Right lobe of liver (tissue), 6 donors: ENCODE data around the gene HTR7. TPM values are rescaled to one million over a fixed set of nuclear protein-coding genes. Genes with fewer than 3 reads are reported as not detected.
A peak's percentile ranks its signal among the peaks of the same experiment; 100 is the strongest.

ENCODE experiments used
- ATAC-seq, 4 donors: fragments of 200-7000 bp; cut with Tn5 transposase; one replicate each; pipeline ENCODE4 v1.9.1; 2020; ENCODE audit warnings: mild to moderate bottlenecking in 4 of 4, moderate library complexity in 4 of 4
- DNase-seq, 3 donors: peaks; one replicate each; pipeline ENCODE4 v3.0.0-alpha.2; 2020
- H3K27ac ChIP-seq, 3 donors: fragments of 200-600 bp; one replicate each; pipeline ENCODE4 v1.8.0; 2022
- H3K27me3 ChIP-seq, 2 donors: fragments of 200-600 bp; one replicate each; pipeline ENCODE4 v1.8.0; 2022
- H3K36me3 ChIP-seq, 4 donors: fragments of 200-600 bp; sonication (generic) in 1 of 4; one replicate each; pipeline versions ENCODE4 v1.5.1 to v1.8.0; 2017 to 2022; ENCODE audit warnings: control low read depth in 1 of 4
- H3K4me1 ChIP-seq, 4 donors: fragments of 200-600 bp; sonication (generic) in 1 of 4; one replicate each; pipeline versions ENCODE4 v1.5.1 to v1.8.0; 2017 to 2022; ENCODE audit warnings: control low read depth in 1 of 4
- H3K4me3 ChIP-seq, 3 donors: fragments of 200-600 bp; one replicate each; pipeline ENCODE4 v1.8.0; 2022
- H3K9me3 ChIP-seq, 4 donors: fragments of 200-600 bp; sonication (generic) in 1 of 4; one replicate each; pipeline versions ENCODE4 v1.5.1 to v1.8.0; 2017 to 2022; ENCODE audit warnings: control low read depth in 1 of 4
- POLR2A ChIP-seq: fragments of 450-650 bp; IDR thresholded peaks from one replicate; pipeline ENCODE4 v1.6.1; 2017; ENCODE audit warnings: antibody characterized with exemption, mild to moderate bottlenecking
- WGBS: methylation state at CpG from one replicate; pipeline ENCODE4 v1.1.6; 2018; ENCODE audit warnings: low coverage, low lambda C conversion rate; ENCODE audit not compliant: insufficient coverage; ENCODE audit errors: missing lambda C conversion rate; 5-methylcytosine and 5-hydroxymethylcytosine counted together
- intact Hi-C, 2 donors: fragments of 100-400 bp; cut with DNase I; formaldehyde crosslinking; loops; one replicate each; pipeline versions ENCODE4 v1.11.2 to v1.14.1; 2022
- total RNA-seq, 6 experiments: library from RNA; depleted of rRNA in 2 of 6; stranded (reverse); fragments of >200 nt in 2 of 6; fragmentation: NEBNext Ultra II Directional in 3 of 6; extraction: Animal tissue kit (Norgen Biotek cat#: 25700) in 3 of 6; gene quantifications; one replicate each; pipeline versions ENCODE4 v1.1.0 to v1.2.4, GENCODE V29; 2016 to 2023
- TF ChIP-seq, protein P1 (sequence below), 4 donors: fragments of 200-600 bp in 3 of 4; fragments of 450-650 bp in 1 of 4; IDR thresholded peaks; one replicate each; pipeline versions ENCODE4 v1.5.1 to v1.8.0; 2016 to 2022; ENCODE audit warnings: antibody characterized with exemption in 4 of 4, mild to moderate bottlenecking in 2 of 4
- donor health status: DM: no; HTN: yes; CAD: no.
- donor health status: DM: no; HTN: no; CAD: no.
- donor health status: DM: no; HTN: no; CAD: no.
- donor health status: DM: no; HTN: yes; CAD: no.
- donor health status: DM: no; HTN: yes; CAD: no.

The HTR7 gene
- total RNA-seq, 6 experiments from 2014 or later = 0.07 to 0.43 (median 0.19) TPM; not detected in 1

DNA sequence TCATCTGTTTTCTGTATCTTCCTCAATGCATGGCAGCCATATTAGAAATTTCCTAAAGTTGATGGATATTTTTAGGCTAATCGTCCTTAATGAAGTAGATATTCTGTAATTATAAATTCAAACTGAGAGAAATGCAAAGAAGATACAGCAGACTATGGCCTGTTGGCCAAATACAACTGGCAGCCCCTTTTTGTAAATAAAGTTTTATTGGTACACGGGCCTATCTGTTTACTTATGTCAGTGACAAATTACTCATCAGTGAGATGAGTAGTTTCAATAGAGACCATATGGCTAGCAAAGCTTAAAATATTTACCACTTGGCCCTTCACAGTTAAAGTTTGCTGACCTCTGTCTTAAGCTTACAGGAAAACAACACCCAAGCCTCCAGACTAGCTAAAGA lies 112.3 kb downstream of the HTR7 start:
- intact Hi-C loops = loop anchor here in 1 of 2 donors (10.0 kb wide), 1 partner anchor 119 kb away; no protein-coding TSS in a partner anchor
- ATAC-seq = no peak

DNA sequence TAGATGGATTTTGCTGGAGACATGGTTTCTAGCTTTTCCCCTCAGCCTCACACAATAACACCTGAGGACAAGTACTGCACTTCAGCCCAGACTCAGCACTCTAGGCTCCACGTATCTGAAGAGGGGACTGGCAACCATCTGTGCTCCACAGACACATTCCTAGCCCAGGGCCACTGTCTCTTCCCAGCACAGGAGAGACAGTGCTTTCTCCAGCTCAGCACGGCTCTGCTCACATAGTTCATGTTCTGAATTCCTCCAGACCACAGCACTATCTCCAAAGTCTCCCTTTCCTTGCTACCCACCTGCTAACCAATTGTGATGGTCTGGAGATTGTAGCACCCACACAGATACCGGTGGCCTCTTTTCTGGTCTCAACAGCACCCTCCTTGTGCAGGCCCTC lies 114.5 kb downstream of the HTR7 start:
- H3K27ac ChIP-seq = no peak overlapping the region
- H3K27me3 ChIP-seq = no peaks in the 10 kb centered on the region
- no peaks in the 10 kb centered on the region for H3K4me1 ChIP-seq
- no peaks in the 10 kb centered on the region for H3K36me3 ChIP-seq
- no peaks in the 10 kb centered on the region for H3K9me3 ChIP-seq
- DNase-seq (no peak), ATAC-seq (no peak)
- 83% methylated on average over 2 of the region's 3 CpGs for WGBS
- no peak for TF ChIP-seq POLR2A
- TF ChIP-seq, protein P1, sequence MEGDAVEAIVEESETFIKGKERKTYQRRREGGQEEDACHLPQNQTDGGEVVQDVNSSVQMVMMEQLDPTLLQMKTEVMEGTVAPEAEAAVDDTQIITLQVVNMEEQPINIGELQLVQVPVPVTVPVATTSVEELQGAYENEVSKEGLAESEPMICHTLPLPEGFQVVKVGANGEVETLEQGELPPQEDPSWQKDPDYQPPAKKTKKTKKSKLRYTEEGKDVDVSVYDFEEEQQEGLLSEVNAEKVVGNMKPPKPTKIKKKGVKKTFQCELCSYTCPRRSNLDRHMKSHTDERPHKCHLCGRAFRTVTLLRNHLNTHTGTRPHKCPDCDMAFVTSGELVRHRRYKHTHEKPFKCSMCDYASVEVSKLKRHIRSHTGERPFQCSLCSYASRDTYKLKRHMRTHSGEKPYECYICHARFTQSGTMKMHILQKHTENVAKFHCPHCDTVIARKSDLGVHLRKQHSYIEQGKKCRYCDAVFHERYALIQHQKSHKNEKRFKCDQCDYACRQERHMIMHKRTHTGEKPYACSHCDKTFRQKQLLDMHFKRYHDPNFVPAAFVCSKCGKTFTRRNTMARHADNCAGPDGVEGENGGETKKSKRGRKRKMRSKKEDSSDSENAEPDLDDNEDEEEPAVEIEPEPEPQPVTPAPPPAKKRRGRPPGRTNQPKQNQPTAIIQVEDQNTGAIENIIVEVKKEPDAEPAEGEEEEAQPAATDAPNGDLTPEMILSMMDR (IDR thresholded peaks at IDR 0.05) = no peak
- intact Hi-C loops = loop anchor here in 1 of 2 donors (10.0 kb wide), 1 partner anchor 122 kb away; no protein-coding TSS in a partner anchor
- H3K4me3 ChIP-seq = no peak overlapping the region

More for the DNA sequence above, 112.3 kb downstream of the HTR7 start:
- Histone ChIP-seq H3K27me3 (no peaks in the 10 kb centered on the region), H3K36me3 (no peaks in the 10 kb centered on the region), H3K4me1 (no peaks in the 10 kb centered on the region), H3K9me3 (no peaks in the 10 kb centered on the region), H3K4me3 (no peak overlapping the region), H3K27ac (no peak overlapping the region)
- 54% methylated on average over 2 of the region's 2 CpGs for WGBS
- TF ChIP-seq POLR2A = no peak
- TF ChIP-seq, protein P1 (IDR thresholded peaks at IDR 0.05) = no peak
- DNase-seq = no peak

DNA sequence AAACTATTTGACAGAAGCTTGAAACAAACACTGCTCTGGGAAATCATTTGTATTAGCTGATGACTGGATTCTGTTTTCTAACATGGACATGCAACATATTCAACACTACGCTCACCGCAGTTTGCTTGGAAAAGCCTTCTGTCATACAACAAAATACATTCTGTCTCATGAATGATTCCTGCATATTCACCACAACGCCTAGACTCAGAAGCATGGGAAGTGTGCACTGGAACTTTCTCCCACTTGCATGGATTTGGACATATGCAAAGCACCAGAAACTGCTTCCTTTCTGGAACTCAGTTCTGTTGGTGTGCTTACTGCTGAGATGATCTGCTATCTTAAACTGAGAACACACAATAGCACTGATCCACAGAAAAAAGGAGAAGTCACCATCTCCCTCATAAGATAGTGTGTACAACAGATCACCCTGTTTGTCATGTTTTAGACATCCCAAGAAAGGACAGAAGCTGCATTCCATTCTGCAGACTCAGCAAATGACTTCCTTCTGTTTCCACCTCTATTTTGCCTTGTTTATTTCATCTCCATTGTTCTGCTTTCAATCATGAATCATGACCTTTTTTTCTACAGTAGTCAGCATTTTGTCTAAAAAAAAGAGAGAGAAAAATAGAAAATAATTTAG lies 115.8 kb downstream of the HTR7 start:
- ATAC-seq = peak; percentile 50 to 73 (median 68)
- TF ChIP-seq, protein P1 (IDR thresholded peaks at IDR 0.05) = no peak
- no peaks in the 10 kb centered on the region for H3K4me1 ChIP-seq
- intact Hi-C loops = loop anchor here in 1 of 2 donors (10.0 kb wide), 1 partner anchor 123 kb away; no protein-coding TSS in a partner anchor
- H3K36me3 ChIP-seq = no peaks in the 10 kb centered on the region
- H3K4me3 ChIP-seq = no peak overlapping the region
- WGBS = 74% methylated on average over 3 of the region's 3 CpGs
- no peak for DNase-seq
- no peak overlapping the region for H3K27ac ChIP-seq
- no peaks in the 10 kb centered on the region for H3K27me3 ChIP-seq
- H3K9me3 ChIP-seq = no peaks in the 10 kb centered on the region

DNA sequence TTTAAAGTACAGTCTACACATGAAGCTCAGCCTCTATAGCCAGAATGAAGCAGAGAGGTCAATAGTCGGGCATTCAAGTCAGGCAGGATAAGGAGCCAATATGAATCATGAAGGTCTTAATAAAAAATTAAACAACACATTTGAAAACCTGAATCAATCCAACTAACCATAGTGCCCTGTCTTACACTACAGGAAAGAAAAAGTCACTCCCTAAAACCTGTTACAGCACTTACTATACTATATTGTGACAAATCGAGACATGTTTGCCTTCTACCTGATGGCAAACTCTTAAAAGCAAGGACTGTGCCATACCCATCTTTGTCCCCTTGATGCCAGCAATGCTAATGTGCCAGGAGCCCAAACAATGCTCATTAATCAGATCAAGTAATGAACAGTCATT lies 117.6 kb downstream of the HTR7 start:
- H3K4me3 ChIP-seq = no peak overlapping the region
- no peaks in the 10 kb centered on the region for H3K4me1 ChIP-seq
- H3K27ac ChIP-seq = no peak overlapping the region
- H3K9me3 ChIP-seq = no peaks in the 10 kb centered on the region
- TF ChIP-seq, protein P1 (IDR thresholded peaks at IDR 0.05) = no peak
- TF ChIP-seq POLR2A = no peak
- no peaks in the 10 kb centered on the region for H3K36me3 ChIP-seq
- ATAC-seq = no peak
- intact Hi-C loops = loop anchor here in 1 of 2 donors (10.0 kb wide), 1 partner anchor 125 kb away; no protein-coding TSS in a partner anchor
- 45% methylated on average over 2 of the region's 2 CpGs for WGBS
- DNase-seq = no peak
- H3K27me3 ChIP-seq = no peaks in the 10 kb centered on the region
